SK-N-SH (cell line): ENCODE results near the gene EIF3C. TPM values are rescaled to one million over a fixed set of nuclear protein-coding genes. Genes with fewer than 3 reads are reported as not detected.
"Not testable (repeated sequence)": the region's sequence is repeated elsewhere in the genome, so short reads cannot be mapped to it uniquely, and the experiment has no call there.

Source experiments
- CTCF ChIA-PET: fragments of 300-600, 350-600 bp; formaldehyde crosslinking; extraction: SDS; loops from one replicate; lab custom pipeline; 2021; lab: Yijun Ruan, JAX
- POLR2A ChIA-PET: fragments of 350-600 bp; sonication (Branson Sonifier 250); formaldehyde crosslinking; extraction: SDS; loops from one replicate; lab custom pipeline; 2020; ENCODE audit warnings: antibody characterized with exemption, inconsistent platforms; lab: Yijun Ruan, JAX
- DNase-seq: peaks from one replicate; pipeline ENCODE4 v3.0.0; 2012
- H2AFZ ChIP-seq: fragments of 200-600 bp; sonication (generic); 2 replicates; pipeline ENCODE4 v1.8.1; 2016; ENCODE audit warnings: antibody characterized with exemption, mild to moderate bottlenecking, low read depth
- H3F3A ChIP-seq: fragments of 200-600 bp; sonication (generic); replicated peaks from 2 replicates; pipeline ENCODE3; 2016; ENCODE audit warnings: antibody characterized with exemption, mild to moderate bottlenecking; ENCODE audit not compliant: insufficient read depth
- H3K27ac ChIP-seq, 2 experiments: fragments of 200-500 bp in 1 of 2; fragments of 200-600 bp in 1 of 2; sonication (Bioruptor generic) in 1 of 2; sonication (generic), shearing (Covaris generic) in 1 of 2; 2 replicates each; pipeline versions ENCODE4 v1.5.1 to v1.6.1; 2014 to 2016; ENCODE audit warnings: low read depth in 2 of 2, inconsistent platforms in 1 of 2, low read length in 1 of 2, mild to moderate bottlenecking in 1 of 2, mixed read lengths in 1 of 2
- H3K27me3 ChIP-seq: fragments of 200-600 bp; sonication (generic), shearing (Covaris generic); 2 replicates; pipeline ENCODE4 v1.6.1; 2016; ENCODE audit warnings: mixed run types; ENCODE audit not compliant: insufficient read depth
- H3K36me3 ChIP-seq, 2 experiments: fragments of 200-500 bp in 1 of 2; fragments of 200-600 bp in 1 of 2; sonication (Bioruptor generic) in 1 of 2; sonication (generic) in 1 of 2; replicated peaks in 1 of 2; 2 replicates each; pipeline versions ENCODE3 to v1.5.1; 2014 to 2016; ENCODE audit warnings: low read length in 1 of 2, mild to moderate bottlenecking in 1 of 2; ENCODE audit not compliant: insufficient read depth in 2 of 2, control insufficient read depth in 1 of 2
- H3K4me1 ChIP-seq, 2 experiments: fragments of 200-500 bp in 1 of 2; fragments of 200-600 bp in 1 of 2; sonication (Bioruptor generic) in 1 of 2; sonication (generic), shearing (Covaris generic) in 1 of 2; 2 replicates each; pipeline versions ENCODE4 v1.5.1 to v1.6.1; 2014 to 2016; ENCODE audit warnings: low read depth in 1 of 2, low read length in 1 of 2, mixed run types in 1 of 2; ENCODE audit not compliant: insufficient read depth in 2 of 2, control insufficient read depth in 1 of 2
- H3K4me2 ChIP-seq: fragments of 200-600 bp; sonication (generic), shearing (Covaris generic); 2 replicates; pipeline ENCODE4 v1.6.1; 2017; ENCODE audit warnings: mixed run types
- H3K4me3 ChIP-seq, 2 experiments: fragments of 200-500 bp in 1 of 2; fragments of 200-600 bp in 1 of 2; sonication (Bioruptor generic) in 1 of 2; sonication (generic), shearing (Covaris generic) in 1 of 2; 2 replicates each; pipeline versions ENCODE4 v1.5.1 to v1.8.1; 2014 to 2016; ENCODE audit warnings: low read depth in 2 of 2, inconsistent platforms in 1 of 2, low read length in 1 of 2, mild to moderate bottlenecking in 1 of 2, mixed read lengths in 1 of 2, moderate library complexity in 1 of 2
- H3K79me2 ChIP-seq: fragments of 200-600 bp; sonication (generic); 2 replicates; pipeline ENCODE4 v1.8.1; 2017; ENCODE audit warnings: mild to moderate bottlenecking; ENCODE audit not compliant: insufficient read depth
- H3K9ac ChIP-seq: fragments of 200-600 bp; sonication (generic); 2 replicates; pipeline ENCODE4 v1.6.1; 2017; ENCODE audit warnings: mixed run types
- H3K9me2 ChIP-seq: fragments of 200-600 bp; sonication (generic); 2 replicates; pipeline ENCODE4 v1.6.1; 2017; ENCODE audit warnings: mixed run types
- H3K9me3 ChIP-seq: fragments of 200-600 bp; sonication (generic); 2 replicates; pipeline ENCODE4 v1.6.1; 2017; ENCODE audit warnings: mixed run types, mild to moderate bottlenecking, moderate library complexity
- H4K20me1 ChIP-seq: fragments of 200-600 bp; sonication (generic); 2 replicates; pipeline ENCODE4 v1.6.1; 2017; ENCODE audit warnings: mild to moderate bottlenecking, mixed run types; ENCODE audit not compliant: insufficient read depth
- whole genome bisulfite sequencing: methylation state at CpG from one replicate; pipeline ENCODE4 v1.1.6; 2017; ENCODE audit warnings: low lambda C conversion rate; 5-methylcytosine and 5-hydroxymethylcytosine counted together
- polyA plus RNA-seq, 3 experiments: library from polyadenylated mRNA; depleted of rRNA; stranded (reverse); fragments of >200 nt; gene quantifications; 2 replicates each; pipeline ENCODE4 v1.2.3, GENCODE V29; 2012

EIF3C gene
- polyA plus RNA-seq, 1 of the 3 experiments (the other 2 are of a cell fraction): 488 TPM

DNA sequence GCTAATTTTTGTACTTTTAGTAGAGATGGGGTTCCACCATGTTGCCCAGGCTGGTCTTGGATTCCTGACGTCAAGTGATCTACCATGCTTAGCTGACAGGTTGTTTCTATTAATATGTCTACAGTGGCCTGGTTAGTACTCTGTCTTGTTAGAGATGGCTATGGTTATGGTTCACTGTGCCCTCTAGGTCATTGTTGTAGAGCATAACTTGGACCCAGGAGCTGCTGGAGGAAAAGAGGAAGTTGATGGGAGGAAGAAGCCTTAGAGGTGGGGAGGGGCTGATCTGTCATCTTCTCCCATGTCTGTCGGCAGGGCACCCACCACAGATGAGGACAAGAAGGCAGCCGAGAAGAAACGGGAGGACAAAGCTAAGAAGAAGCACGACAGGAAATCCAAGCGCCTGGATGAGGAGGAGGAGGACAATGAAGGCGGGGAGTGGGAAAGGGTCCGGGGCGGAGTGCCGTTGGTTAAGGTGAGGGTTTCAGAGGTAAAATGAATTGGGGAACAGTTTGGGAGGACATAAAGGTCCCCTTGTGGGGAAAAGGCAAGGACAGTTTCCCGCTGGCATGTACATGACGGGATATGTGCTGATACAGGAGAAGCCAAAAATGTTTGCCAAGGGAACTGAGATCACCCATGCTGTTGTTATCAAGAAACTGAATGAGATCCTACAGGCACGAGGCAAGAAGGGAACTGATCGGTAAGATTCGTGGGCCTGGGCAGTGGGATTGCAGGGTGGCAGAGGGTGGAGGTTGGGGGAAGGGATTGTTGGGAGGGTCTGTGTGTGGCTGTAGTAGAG lies 11.8 kb downstream of the EIF3C start:
- H3K4me3 ChIP-seq, CTCF ChIA-PET, POLR2A ChIA-PET, H3K79me2 ChIP-seq, H4K20me1 ChIP-seq, H3K4me2 ChIP-seq, H3K9ac ChIP-seq, H3K27me3 ChIP-seq, H3K4me1 ChIP-seq, H3K36me3 ChIP-seq, H2AFZ ChIP-seq, H3K27ac ChIP-seq, H3F3A ChIP-seq, H3K9me3 ChIP-seq, H3K9me2 ChIP-seq, DNase-seq: not testable (repeated sequence)
- 96% methylated on average over 10 of the region's 15 CpGs for WGBS

DNA sequence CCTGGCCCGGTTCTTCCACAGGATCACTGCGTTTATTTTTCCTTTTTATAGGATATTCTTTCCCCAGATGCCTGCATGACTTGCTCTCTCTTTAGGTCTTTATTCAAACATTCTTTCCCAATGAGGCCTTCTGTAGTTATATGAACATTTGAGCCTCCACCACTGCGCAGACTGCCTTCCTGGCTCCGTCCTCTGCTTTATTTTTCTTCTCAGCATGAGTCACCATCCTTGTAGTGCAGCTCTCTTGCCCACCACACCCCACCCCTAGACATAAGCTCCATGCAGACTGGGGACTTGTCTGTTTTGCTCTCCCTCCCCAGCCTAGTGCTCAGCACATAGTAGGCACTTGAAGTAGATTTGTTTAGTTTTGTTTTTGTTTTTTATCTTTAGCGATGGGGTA lies 20.0 kb downstream of the EIF3C start:
- WGBS: no CpG with 5 or more reads among the region's 5 CpGs

GRCh38 chr16:28732455-28733124 lies 21.3 kb downstream of the EIF3C start:
- H3K4me3 ChIP-seq, H3K36me3 ChIP-seq, CTCF ChIA-PET, H4K20me1 ChIP-seq, H2AFZ ChIP-seq, POLR2A ChIA-PET, H3K79me2 ChIP-seq, H3K9me3 ChIP-seq, H3K27me3 ChIP-seq, H3K4me1 ChIP-seq, H3K4me2 ChIP-seq, H3K9ac ChIP-seq, DNase-seq, H3K9me2 ChIP-seq, H3F3A ChIP-seq, H3K27ac ChIP-seq: not testable (repeated sequence)
- 40% methylated on average over 1 of the region's 9 CpGs for WGBS

More for the DNA sequence above, 20.0 kb downstream of the EIF3C start:
- H3K36me3 ChIP-seq, H3K27me3 ChIP-seq, H3F3A ChIP-seq, H2AFZ ChIP-seq, H3K27ac ChIP-seq, DNase-seq, H3K4me2 ChIP-seq, H3K9me2 ChIP-seq, POLR2A ChIA-PET, H3K4me1 ChIP-seq, CTCF ChIA-PET, H3K4me3 ChIP-seq, H4K20me1 ChIP-seq, H3K9me3 ChIP-seq, H3K79me2 ChIP-seq, H3K9ac ChIP-seq: not testable (repeated sequence)

DNA sequence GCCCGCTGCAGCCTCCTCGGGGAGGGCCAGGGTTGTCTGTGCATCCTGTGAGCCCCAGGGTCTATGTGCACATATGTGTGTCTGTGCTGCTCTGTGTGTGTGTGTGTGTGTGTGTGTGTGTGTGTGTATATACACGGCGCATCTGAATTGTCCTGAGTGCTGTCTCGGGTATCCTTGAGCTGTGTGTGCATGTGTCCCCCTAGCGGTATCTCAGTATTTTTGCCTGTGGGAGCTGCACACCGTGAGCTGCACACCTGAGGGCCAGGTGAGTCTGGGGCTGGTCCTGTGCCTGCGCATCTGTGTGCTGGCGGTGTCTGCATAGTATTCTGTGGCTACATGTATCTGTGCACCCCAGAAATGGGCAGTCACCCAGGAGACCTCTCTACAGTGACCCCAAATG lies 28.5 kb downstream of the EIF3C start:
- DNase-seq, H3K9ac ChIP-seq, H3K27ac ChIP-seq, CTCF ChIA-PET, H3K27me3 ChIP-seq, H3K4me3 ChIP-seq, H3K79me2 ChIP-seq, H3K4me1 ChIP-seq, H3K4me2 ChIP-seq, H2AFZ ChIP-seq, H3F3A ChIP-seq, POLR2A ChIA-PET, H3K36me3 ChIP-seq, H4K20me1 ChIP-seq, H3K9me2 ChIP-seq, H3K9me3 ChIP-seq: not testable (repeated sequence)
- WGBS: no CpG with 5 or more reads among the region's 9 CpGs

GRCh38 chr16:28740631-28741030 lies 29.4 kb downstream of the EIF3C start:
- H3K9me3 ChIP-seq, H3K9ac ChIP-seq, H3K36me3 ChIP-seq, H3K79me2 ChIP-seq, POLR2A ChIA-PET, H3K4me3 ChIP-seq, CTCF ChIA-PET, H3K4me1 ChIP-seq, H3K9me2 ChIP-seq, H4K20me1 ChIP-seq, H3K4me2 ChIP-seq, H3F3A ChIP-seq, H3K27ac ChIP-seq, DNase-seq, H2AFZ ChIP-seq, H3K27me3 ChIP-seq: not testable (repeated sequence)
- no CpG with 5 or more reads among the region's 27 CpGs for WGBS

GRCh38 chr16:28741295-28741694 lies 30.0 kb downstream of the EIF3C start:
- H3K36me3 ChIP-seq, H3K4me3 ChIP-seq, H3K4me1 ChIP-seq, H3K9me3 ChIP-seq, POLR2A ChIA-PET, H3K9ac ChIP-seq, H3F3A ChIP-seq, H2AFZ ChIP-seq, H3K79me2 ChIP-seq, H3K27me3 ChIP-seq, H3K9me2 ChIP-seq, DNase-seq, CTCF ChIA-PET, H4K20me1 ChIP-seq, H3K27ac ChIP-seq, H3K4me2 ChIP-seq: not testable (repeated sequence)
- WGBS: 76% methylated on average over 4 of the region's 9 CpGs
